Stimulated activated CD4-positive, alpha-beta T cell treated with anti-CD3 and anti-CD28 coated beads, Interleukin-2, amount 100 ng/mL, for 48 hours (primary cell): ENCODE results near the gene TPTE2.
"Not testable (repeated sequence)": the region's sequence is repeated elsewhere in the genome, so short reads cannot be mapped to it uniquely, and the experiment has no call there.

Source experiments
- DNase-seq, 2 donors: peaks; one replicate each; pipeline ENCODE4 v3.0.0-alpha.2; 2020

TPTE2 gene

GRCh38 chr13:19561585-19561984 lies 253 bp upstream of the TPTE2 start:
- DNase-seq = no peak

GRCh38 chr13:19560672-19561071 lies 660 bp downstream of the TPTE2 start:
- not testable (repeated sequence) for DNase-seq

- DNase-seq = not testable (repeated sequence)
These were observed 1.6 kb downstream of the TPTE2 start for GRCh38 chr13:19559739-19560138.

GRCh38 chr13:19557287-19557686 lies 4.0 kb downstream of the TPTE2 start:
- not testable (repeated sequence) for DNase-seq

GRCh38 chr13:19549245-19549644 lies 12.1 kb downstream of the TPTE2 start:
- DNase-seq = not testable (repeated sequence)

GRCh38 chr13:19525634-19526033 lies 35.7 kb downstream of the TPTE2 start:
- DNase-seq = not testable (repeated sequence)

GRCh38 chr13:19519049-19519448 lies 42.3 kb downstream of the TPTE2 start:
- no peak for DNase-seq

- DNase-seq = not testable (repeated sequence)
These were observed 53.7 kb downstream of the TPTE2 start for GRCh38 chr13:19507623-19508022.

- DNase-seq = not testable (repeated sequence)
These were observed 101.2 kb downstream of the TPTE2 start for GRCh38 chr13:19460126-19460525.

GRCh38 chr13:19439056-19439686 lies 122.2 kb downstream of the TPTE2 start:
- peak; percentile 5 for DNase-seq

- DNase-seq = not testable (repeated sequence)
These were observed 123.6 kb downstream of the TPTE2 start for GRCh38 chr13:19437780-19438179.

GRCh38 chr13:19422236-19422635 lies 139.1 kb downstream of the TPTE2 start:
- not testable (repeated sequence) for DNase-seq

GRCh38 chr13:19412494-19412893 lies 148.8 kb downstream of the TPTE2 start:
- not testable (repeated sequence) for DNase-seq

- DNase-seq = not testable (repeated sequence)
These were observed 178.4 kb downstream of the TPTE2 start for GRCh38 chr13:19382746-19383511.

- no peak for DNase-seq
These were observed 179.2 kb downstream of the TPTE2 start for GRCh38 chr13:19382111-19382510.
